Measurements from ENCODE around the gene AGXT2.

GRCh38 chr5:35096932-35097331 is 49.2 kb upstream of the AGXT2 start:
- TF ChIP-seq, protein P1, sequence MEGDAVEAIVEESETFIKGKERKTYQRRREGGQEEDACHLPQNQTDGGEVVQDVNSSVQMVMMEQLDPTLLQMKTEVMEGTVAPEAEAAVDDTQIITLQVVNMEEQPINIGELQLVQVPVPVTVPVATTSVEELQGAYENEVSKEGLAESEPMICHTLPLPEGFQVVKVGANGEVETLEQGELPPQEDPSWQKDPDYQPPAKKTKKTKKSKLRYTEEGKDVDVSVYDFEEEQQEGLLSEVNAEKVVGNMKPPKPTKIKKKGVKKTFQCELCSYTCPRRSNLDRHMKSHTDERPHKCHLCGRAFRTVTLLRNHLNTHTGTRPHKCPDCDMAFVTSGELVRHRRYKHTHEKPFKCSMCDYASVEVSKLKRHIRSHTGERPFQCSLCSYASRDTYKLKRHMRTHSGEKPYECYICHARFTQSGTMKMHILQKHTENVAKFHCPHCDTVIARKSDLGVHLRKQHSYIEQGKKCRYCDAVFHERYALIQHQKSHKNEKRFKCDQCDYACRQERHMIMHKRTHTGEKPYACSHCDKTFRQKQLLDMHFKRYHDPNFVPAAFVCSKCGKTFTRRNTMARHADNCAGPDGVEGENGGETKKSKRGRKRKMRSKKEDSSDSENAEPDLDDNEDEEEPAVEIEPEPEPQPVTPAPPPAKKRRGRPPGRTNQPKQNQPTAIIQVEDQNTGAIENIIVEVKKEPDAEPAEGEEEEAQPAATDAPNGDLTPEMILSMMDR (conservative IDR thresholded peaks at IDR 0.05 in 1 of 2, IDR thresholded peaks at IDR 0.05 in 1 of 2; ENCODE audit: low read depth in 1 of 2, low read length in 2 of 2), result no peak
- no peak for TF ChIP-seq EZH2 (IDR thresholded peaks at IDR 0.05; ENCODE audit: low read length, missing control alignments)

Measured in fibroblast of lung (primary cell).